IPS-18a (cell line): ENCODE data around the gene XPNPEP1.

ENCODE experiments used
- H3K27ac ChIP-seq: one replicate; pipeline ENCODE4 v1.5.1; 2013; ENCODE audit warnings: low read length
- H3K27me3 ChIP-seq: one replicate; pipeline ENCODE4 v1.6.1; 2013; ENCODE audit warnings: mild to moderate bottlenecking, low read length; ENCODE audit not compliant: control insufficient read depth, insufficient read depth
- H3K36me3 ChIP-seq: one replicate; pipeline ENCODE4 v1.6.1; 2013; ENCODE audit warnings: low read depth, low read length; ENCODE audit not compliant: control insufficient read depth
- H3K4me1 ChIP-seq: one replicate; pipeline ENCODE4 v1.6.1; 2013; ENCODE audit warnings: low read depth, low read length; ENCODE audit not compliant: control insufficient read depth
- H3K4me3 ChIP-seq: one replicate; pipeline ENCODE4 v1.5.1; 2013; ENCODE audit warnings: low read length
- H3K9ac ChIP-seq: one replicate; pipeline ENCODE4 v1.6.1; 2013; ENCODE audit warnings: mild to moderate bottlenecking, low read length, moderate library complexity
- H3K9me3 ChIP-seq: one replicate; pipeline ENCODE4 v1.6.1; 2013; ENCODE audit warnings: low read depth, low read length; ENCODE audit not compliant: control insufficient read depth

XPNPEP1 gene

GRCh38 chr10:109845308-109845707, 78.0 kb downstream of the XPNPEP1 start:
- H3K4me3 ChIP-seq: no peak overlapping the region

GRCh38 chr10:109838592-109839244, 84.6 kb downstream of the XPNPEP1 start:
- Histone ChIP-seq H3K9me3 (no peaks in the 10 kb centered on the region), H3K27me3 (no peaks in the 10 kb centered on the region), H3K9ac (no peak overlapping the region), H3K27ac (no peak overlapping the region), H3K4me3 (no peak overlapping the region), H3K36me3 (no peaks in the 10 kb centered on the region), H3K4me1 (no peaks in the 10 kb centered on the region)

More at GRCh38 chr10:109845308-109845707, 78.0 kb downstream of the XPNPEP1 start:
- Histone ChIP-seq H3K27ac (no peak overlapping the region), H3K27me3 (no peaks in the 10 kb centered on the region), H3K36me3 (no peaks in the 10 kb centered on the region), H3K4me1 (no peaks in the 10 kb centered on the region), H3K9ac (no peak overlapping the region), H3K9me3 (no peaks in the 10 kb centered on the region)

- Histone ChIP-seq H3K27me3 (no peaks in the 10 kb centered on the region), H3K9me3 (no peaks in the 10 kb centered on the region)
Measured at GRCh38 chr10:109837384-109837783, 85.9 kb downstream of the XPNPEP1 start.

GRCh38 chr10:109835257-109835656, 88.1 kb downstream of the XPNPEP1 start:
- H3K9ac ChIP-seq: no peak overlapping the region
- no peaks in the 10 kb centered on the region for H3K36me3 ChIP-seq
- H3K4me3 ChIP-seq: no peak overlapping the region
- no peaks in the 10 kb centered on the region for H3K9me3 ChIP-seq
- no peaks in the 10 kb centered on the region for H3K27me3 ChIP-seq
- no peak overlapping the region for H3K27ac ChIP-seq
- no peaks in the 10 kb centered on the region for H3K4me1 ChIP-seq

More at GRCh38 chr10:109837384-109837783, 85.9 kb downstream of the XPNPEP1 start:
- Histone ChIP-seq H3K36me3 (no peaks in the 10 kb centered on the region), H3K9ac (no peak overlapping the region), H3K4me1 (no peaks in the 10 kb centered on the region), H3K4me3 (no peak overlapping the region), H3K27ac (no peak overlapping the region)

GRCh38 chr10:109831846-109832245, 91.5 kb downstream of the XPNPEP1 start:
- H3K4me1 ChIP-seq: no peaks in the 10 kb centered on the region

GRCh38 chr10:109824206-109824605, 99.1 kb downstream of the XPNPEP1 start:
- Histone ChIP-seq H3K27me3 (no peaks in the 10 kb centered on the region), H3K4me1 (no peaks in the 10 kb centered on the region), H3K36me3 (no peaks in the 10 kb centered on the region), H3K4me3 (no peak overlapping the region), H3K9ac (no peak overlapping the region), H3K27ac (no peak overlapping the region), H3K9me3 (no peaks in the 10 kb centered on the region)

More at GRCh38 chr10:109831846-109832245, 91.5 kb downstream of the XPNPEP1 start:
- Histone ChIP-seq H3K27me3 (no peaks in the 10 kb centered on the region), H3K9ac (no peak overlapping the region), H3K36me3 (no peaks in the 10 kb centered on the region), H3K4me3 (no peak overlapping the region), H3K27ac (no peak overlapping the region), H3K9me3 (no peaks in the 10 kb centered on the region)

- H3K27me3 ChIP-seq: no peaks in the 10 kb centered on the region
- H3K36me3 ChIP-seq: no peaks in the 10 kb centered on the region
- H3K27ac ChIP-seq: no peak overlapping the region
- no peaks in the 10 kb centered on the region for H3K9me3 ChIP-seq
- no peaks in the 10 kb centered on the region for H3K4me1 ChIP-seq
- H3K4me3 ChIP-seq: no peak overlapping the region
- no peak overlapping the region for H3K9ac ChIP-seq
Measured at GRCh38 chr10:109823196-109823595, 100.1 kb downstream of the XPNPEP1 start.

GRCh38 chr10:109821672-109822071, 101.6 kb downstream of the XPNPEP1 start:
- H3K36me3 ChIP-seq: no peaks in the 10 kb centered on the region

GRCh38 chr10:109820620-109821405, 102.5 kb downstream of the XPNPEP1 start:
- no peaks in the 10 kb centered on the region for H3K9me3 ChIP-seq
- no peaks in the 10 kb centered on the region for H3K4me1 ChIP-seq
- H3K9ac ChIP-seq: no peak overlapping the region
- no peaks in the 10 kb centered on the region for H3K36me3 ChIP-seq
- H3K27me3 ChIP-seq: no peaks in the 10 kb centered on the region
- H3K27ac ChIP-seq: no peak overlapping the region
- H3K4me3 ChIP-seq: no peak overlapping the region

More at GRCh38 chr10:109821672-109822071, 101.6 kb downstream of the XPNPEP1 start:
- Histone ChIP-seq H3K4me3 (no peak overlapping the region), H3K9ac (no peak overlapping the region), H3K9me3 (no peaks in the 10 kb centered on the region), H3K27me3 (no peaks in the 10 kb centered on the region), H3K27ac (no peak overlapping the region), H3K4me1 (no peaks in the 10 kb centered on the region)

GRCh38 chr10:109819807-109820206, 103.5 kb downstream of the XPNPEP1 start:
- Histone ChIP-seq H3K36me3 (no peaks in the 10 kb centered on the region), H3K27ac (no peak overlapping the region), H3K9ac (no peak overlapping the region)

More at GRCh38 chr10:109819807-109820206, 103.5 kb downstream of the XPNPEP1 start:
- Histone ChIP-seq H3K4me3 (no peak overlapping the region), H3K27me3 (no peaks in the 10 kb centered on the region), H3K4me1 (no peaks in the 10 kb centered on the region), H3K9me3 (no peaks in the 10 kb centered on the region)
